ENCODE results near the gene ABLIM3.

The ABLIM3 gene

GRCh38 chr5:149188383-149188782, 47.1 kb downstream of the ABLIM3 start:
- DNase-seq (ENCODE audit: low read depth in 2 of 2), result no peak

- DNase-seq (ENCODE audit: low read depth in 2 of 2), result no peak
Measured at GRCh38 chr5:149195337-149195887, 54.1 kb downstream of the ABLIM3 start.

- no peak for DNase-seq (ENCODE audit: low read depth in 2 of 2)
Measured at GRCh38 chr5:149195962-149196361, 54.7 kb downstream of the ABLIM3 start.

GRCh38 chr5:149198148-149198547, 56.9 kb downstream of the ABLIM3 start:
- DNase-seq (ENCODE audit: low read depth in 2 of 2), result no peak

GRCh38 chr5:149200355-149200754, 59.1 kb downstream of the ABLIM3 start:
- no peak for DNase-seq (ENCODE audit: low read depth in 2 of 2)

- no peak for DNase-seq (ENCODE audit: low read depth in 2 of 2)
Measured at GRCh38 chr5:149201121-149201637, 59.9 kb downstream of the ABLIM3 start.

- no peak for DNase-seq (ENCODE audit: low read depth in 2 of 2)
Measured at GRCh38 chr5:149202910-149203451, 61.7 kb downstream of the ABLIM3 start.

GRCh38 chr5:149203921-149204441, 62.7 kb downstream of the ABLIM3 start:
- no peak for DNase-seq (ENCODE audit: low read depth in 2 of 2)

GRCh38 chr5:149205625-149206523, 64.6 kb downstream of the ABLIM3 start:
- DNase-seq (ENCODE audit: low read depth in 2 of 2), result no peak

- DNase-seq (ENCODE audit: low read depth in 2 of 2), result no peak
Measured at GRCh38 chr5:149206524-149207141, 65.3 kb downstream of the ABLIM3 start.

- no peak for DNase-seq (ENCODE audit: low read depth in 2 of 2)
Measured at GRCh38 chr5:149207831-149208230, 66.5 kb downstream of the ABLIM3 start.

GRCh38 chr5:149210225-149210624, 68.9 kb downstream of the ABLIM3 start:
- DNase-seq (ENCODE audit: low read depth in 2 of 2), result no peak

- no peak for DNase-seq (ENCODE audit: low read depth in 2 of 2)
Measured at GRCh38 chr5:149210968-149211490, 69.7 kb downstream of the ABLIM3 start.

GRCh38 chr5:149211566-149211965, 70.3 kb downstream of the ABLIM3 start:
- DNase-seq (ENCODE audit: low read depth in 2 of 2), result no peak

GRCh38 chr5:149212198-149212951, 71.1 kb downstream of the ABLIM3 start:
- no peak for DNase-seq (ENCODE audit: low read depth in 2 of 2)

GRCh38 chr5:149213264-149213880, 72.1 kb downstream of the ABLIM3 start:
- no peak for DNase-seq (ENCODE audit: low read depth in 2 of 2)

GRCh38 chr5:149215478-149216090, 74.3 kb downstream of the ABLIM3 start:
- no peak for DNase-seq (ENCODE audit: low read depth in 2 of 2)

GRCh38 chr5:149216496-149216895, 75.2 kb downstream of the ABLIM3 start:
- DNase-seq (ENCODE audit: low read depth in 2 of 2), result no peak

- DNase-seq (ENCODE audit: low read depth in 2 of 2), result no peak
Measured at GRCh38 chr5:149217096-149217802, 76.0 kb downstream of the ABLIM3 start.

GRCh38 chr5:149217803-149218155, 76.5 kb downstream of the ABLIM3 start:
- no peak for DNase-seq (ENCODE audit: low read depth in 2 of 2)
